H9 (cell line): ENCODE measurements around the gene FCRL5. TPM values are rescaled to one million over a fixed set of nuclear protein-coding genes. Genes with fewer than 3 reads are reported as not detected.

Source experiments
- DNase-seq: peaks from one replicate; pipeline ENCODE4 v3.0.0-alpha.2; 2017
- H2AFZ ChIP-seq: one replicate; pipeline ENCODE4 v1.6.1; 2013; ENCODE audit warnings: mild to moderate bottlenecking, low read length, control low read depth, moderate library complexity
- H2AK5ac ChIP-seq: 2 replicates; pipeline ENCODE4 v1.6.1; 2013; ENCODE audit warnings: low read length, control low read depth, mixed read lengths; ENCODE audit not compliant: insufficient read length
- H2BK120ac ChIP-seq: one replicate; pipeline ENCODE4 v1.6.1; 2013; ENCODE audit warnings: low read depth, mild to moderate bottlenecking, low read length, control low read depth, inconsistent platforms; ENCODE audit not compliant: poor library complexity, severe bottlenecking
- H2BK12ac ChIP-seq: 2 replicates; pipeline ENCODE4 v1.6.1; 2013; ENCODE audit warnings: low read length, control low read depth, mixed read lengths, low read depth; ENCODE audit not compliant: insufficient read length
- H2BK15ac ChIP-seq: 2 replicates; pipeline ENCODE4 v1.6.1; 2013; ENCODE audit warnings: low read depth, low read length, control low read depth
- H2BK20ac ChIP-seq: one replicate; pipeline ENCODE4 v1.6.1; 2013; ENCODE audit warnings: low read depth, mild to moderate bottlenecking, low read length, control low read depth, inconsistent platforms; ENCODE audit not compliant: poor library complexity, severe bottlenecking
- H2BK5ac ChIP-seq: 2 replicates; pipeline ENCODE4 v1.6.1; 2013; ENCODE audit warnings: low read length, control low read depth, mixed read lengths; ENCODE audit not compliant: insufficient read length
- H3K14ac ChIP-seq: 2 replicates; pipeline ENCODE4 v1.6.1; 2013; ENCODE audit warnings: low read length, control low read depth; ENCODE audit not compliant: insufficient read depth
- H3K18ac ChIP-seq: 2 replicates; pipeline ENCODE4 v1.6.1; 2013; ENCODE audit warnings: low read depth, mild to moderate bottlenecking, mixed read lengths, low read length, control low read depth; ENCODE audit not compliant: insufficient read length
- H3K23ac ChIP-seq: 2 replicates; pipeline ENCODE4 v1.6.1; 2013; ENCODE audit warnings: low read length, control low read depth, mixed read lengths, low read depth; ENCODE audit not compliant: insufficient read length
- H3K23me2 ChIP-seq: 2 replicates; pipeline ENCODE4 v1.6.1; 2013; ENCODE audit warnings: low read depth, mild to moderate bottlenecking, mixed read lengths, low read length, control low read depth; ENCODE audit not compliant: insufficient read length, poor library complexity, severe bottlenecking
- H3K27ac ChIP-seq: 2 replicates; pipeline ENCODE4 v1.5.1; 2013; ENCODE audit warnings: low read length, control low read depth, mixed read lengths, low read depth; ENCODE audit not compliant: insufficient read length
- H3K27me3 ChIP-seq: 2 replicates; pipeline ENCODE4 v1.6.1; 2013; ENCODE audit warnings: low read length, control low read depth, inconsistent platforms; ENCODE audit not compliant: insufficient read depth
- H3K4ac ChIP-seq: 2 replicates; pipeline ENCODE4 v1.6.1; 2013; ENCODE audit warnings: low read depth, mild to moderate bottlenecking, control low read depth, inconsistent platforms, low read length, moderate library complexity
- H3K4me1 ChIP-seq: 2 replicates; pipeline ENCODE4 v1.6.1; 2013; ENCODE audit warnings: low read length, control low read depth, inconsistent platforms; ENCODE audit not compliant: insufficient read depth
- H3K4me2 ChIP-seq: 2 replicates; pipeline ENCODE4 v1.6.1; 2013; ENCODE audit warnings: low read length, control low read depth, mixed read lengths; ENCODE audit not compliant: insufficient read length, insufficient read depth
- H3K56ac ChIP-seq: 2 replicates; pipeline ENCODE4 v1.6.1; 2013; ENCODE audit warnings: low read depth, mild to moderate bottlenecking, mixed read lengths, low read length, control low read depth; ENCODE audit not compliant: insufficient read length
- H3K79me1 ChIP-seq: 2 replicates; pipeline ENCODE4 v1.6.1; 2013; ENCODE audit warnings: low read depth, mild to moderate bottlenecking, moderate library complexity, low read length, control low read depth, inconsistent platforms; ENCODE audit not compliant: insufficient read depth, poor library complexity, severe bottlenecking
- H3K79me2 ChIP-seq: 2 replicates; pipeline ENCODE4 v1.6.1; 2013; ENCODE audit warnings: low read length, control low read depth, inconsistent platforms; ENCODE audit not compliant: insufficient read depth
- H3K9ac ChIP-seq: 2 replicates; pipeline ENCODE4 v1.6.1; 2013; ENCODE audit warnings: low read length, control low read depth, mixed read lengths; ENCODE audit not compliant: insufficient read length; ENCODE audit errors: extremely low read depth
- H3K9me3 ChIP-seq: one replicate; pipeline ENCODE4 v1.6.1; 2013; ENCODE audit warnings: low read depth, low read length, inconsistent platforms; ENCODE audit not compliant: control insufficient read depth
- H3T11ph ChIP-seq: one replicate; pipeline ENCODE4 v1.6.1; 2013; ENCODE audit warnings: mild to moderate bottlenecking, low read length, control low read depth, inconsistent platforms
- H4K20me1 ChIP-seq: one replicate; pipeline ENCODE4 v1.6.1; 2013; ENCODE audit not compliant: control insufficient read depth, insufficient read length, insufficient read depth
- H4K5ac ChIP-seq: 2 replicates; pipeline ENCODE4 v1.6.1; 2013; ENCODE audit warnings: low read depth, mild to moderate bottlenecking, mixed read lengths, low read length, control low read depth; ENCODE audit not compliant: insufficient read length
- H4K8ac ChIP-seq: replicated peaks from 2 replicates; pipeline ENCODE4 v1.6.1; 2013; ENCODE audit warnings: low read length, control low read depth, mixed read lengths, low read depth; ENCODE audit not compliant: insufficient read length
- H4K91ac ChIP-seq: 2 replicates; pipeline ENCODE4 v1.6.1; 2013; ENCODE audit warnings: low read depth, mild to moderate bottlenecking, moderate library complexity, mixed read lengths, low read length, control low read depth; ENCODE audit not compliant: insufficient read length
- H3K27ac Mint-ChIP-seq, 3 experiments: 2 replicates in 2 of 3; 3 replicates in 1 of 3; pipeline ENCODE4 v1.8.0; 2020 to 2021; ENCODE audit warnings: mixed read lengths in 3 of 3, mild to moderate bottlenecking in 1 of 3, moderate library complexity in 1 of 3
- H3K27me3 Mint-ChIP-seq: 2 replicates; pipeline ENCODE4 v1.8.0; 2021; ENCODE audit warnings: low read depth, mild to moderate bottlenecking, moderate library complexity, mixed read lengths
- H3K36me3 Mint-ChIP-seq, 3 experiments: 2 replicates in 2 of 3; 3 replicates in 1 of 3; pipeline ENCODE4 v1.8.0; 2020 to 2021; ENCODE audit warnings: low read depth in 3 of 3, mixed read lengths in 3 of 3; ENCODE audit not compliant: insufficient read depth in 1 of 3
- H3K4me1 Mint-ChIP-seq, 2 experiments: 2 replicates each; pipeline ENCODE4 v1.8.0; 2020; ENCODE audit warnings: mixed read lengths in 2 of 2
- H3K4me3 Mint-ChIP-seq, 2 experiments: 2 replicates in 1 of 2; 3 replicates in 1 of 2; pipeline ENCODE4 v1.8.0; 2020 to 2021; ENCODE audit warnings: mild to moderate bottlenecking in 2 of 2, mixed read lengths in 2 of 2, moderate library complexity in 1 of 2
- H3K9me3 Mint-ChIP-seq, 2 experiments: 2 replicates in 1 of 2; 3 replicates in 1 of 2; pipeline ENCODE4 v1.8.0; 2020; ENCODE audit warnings: mild to moderate bottlenecking in 2 of 2, mixed read lengths in 2 of 2, moderate library complexity in 1 of 2
- WGBS: extraction: QIAGEN DNeasy Blood & Tissue Kit; methylation state at CpG from one replicate; pipeline ENCODE4 v1.1.7; 2013; ENCODE audit warnings: missing lambda C conversion rate, low lambda C conversion rate, mixed read lengths; ENCODE audit not compliant: insufficient read length; ENCODE audit errors: extremely low coverage; 5-methylcytosine and 5-hydroxymethylcytosine counted together
- total RNA-seq: library from RNA; stranded (reverse); gene quantifications from 2 replicates; pipeline ENCODE4 v1.2.1, GENCODE V29; 2021
- TF ChIP-seq, protein P1 (sequence below): fragments of 200-600 bp; sonication (generic); conservative IDR thresholded peaks from 3 replicates; pipeline ENCODE4 v1.8.0; 2021; ENCODE audit warnings: antibody characterized with exemption, mild to moderate bottlenecking

FCRL5 gene
- total RNA-seq, 1 experiment from 2014 or later: 0.98 TPM

- no CpG with 5 or more reads among the region's 2 CpGs for WGBS
- DNase-seq: no peak
- Histone ChIP-seq H4K20me1 (no peaks in the 10 kb centered on the region), H2BK120ac (no peak within 1 kb of the TSS), H2BK20ac (no peak within 1 kb of the TSS), H3K79me1 (no peaks in the 10 kb centered on the region), H3K9me3 (no peaks in the 10 kb centered on the region), H3K79me2 (no peaks in the 10 kb centered on the region), H4K5ac (no peak within 1 kb of the TSS), H3K23me2 (no peaks in the 10 kb centered on the region), H3K9ac (no peak within 1 kb of the TSS), H3K27me3 (no peaks in the 10 kb centered on the region), H2BK12ac (no peak within 1 kb of the TSS), H2BK5ac (no peak within 1 kb of the TSS), H3K27ac (no peak within 1 kb of the TSS), H3K4me2 (no peak within 1 kb of the TSS), H3K56ac (no peak within 1 kb of the TSS), H3K14ac (no peak within 1 kb of the TSS), H2AFZ (no peak within 1 kb of the TSS), H3K4me1 (no peaks in the 10 kb centered on the region), H4K91ac (no peak within 1 kb of the TSS), H3K23ac (no peak within 1 kb of the TSS), H4K8ac (no peak within 1 kb of the TSS), H2AK5ac (no peak within 1 kb of the TSS), H3K4ac (no peak within 1 kb of the TSS), H2BK15ac (no peak within 1 kb of the TSS), H3K18ac (no peak within 1 kb of the TSS), H3T11ph (no peak within 1 kb of the TSS)
- H3K27ac Mint-ChIP-seq: no peak within 1 kb of the TSS
- no peak within 1 kb of the TSS for H3K4me3 Mint-ChIP-seq
- no peaks in the 10 kb centered on the region for H3K9me3 Mint-ChIP-seq
- TF ChIP-seq, protein P1, sequence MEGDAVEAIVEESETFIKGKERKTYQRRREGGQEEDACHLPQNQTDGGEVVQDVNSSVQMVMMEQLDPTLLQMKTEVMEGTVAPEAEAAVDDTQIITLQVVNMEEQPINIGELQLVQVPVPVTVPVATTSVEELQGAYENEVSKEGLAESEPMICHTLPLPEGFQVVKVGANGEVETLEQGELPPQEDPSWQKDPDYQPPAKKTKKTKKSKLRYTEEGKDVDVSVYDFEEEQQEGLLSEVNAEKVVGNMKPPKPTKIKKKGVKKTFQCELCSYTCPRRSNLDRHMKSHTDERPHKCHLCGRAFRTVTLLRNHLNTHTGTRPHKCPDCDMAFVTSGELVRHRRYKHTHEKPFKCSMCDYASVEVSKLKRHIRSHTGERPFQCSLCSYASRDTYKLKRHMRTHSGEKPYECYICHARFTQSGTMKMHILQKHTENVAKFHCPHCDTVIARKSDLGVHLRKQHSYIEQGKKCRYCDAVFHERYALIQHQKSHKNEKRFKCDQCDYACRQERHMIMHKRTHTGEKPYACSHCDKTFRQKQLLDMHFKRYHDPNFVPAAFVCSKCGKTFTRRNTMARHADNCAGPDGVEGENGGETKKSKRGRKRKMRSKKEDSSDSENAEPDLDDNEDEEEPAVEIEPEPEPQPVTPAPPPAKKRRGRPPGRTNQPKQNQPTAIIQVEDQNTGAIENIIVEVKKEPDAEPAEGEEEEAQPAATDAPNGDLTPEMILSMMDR: no peak
- no peaks in the 10 kb centered on the region for H3K27me3 Mint-ChIP-seq
- H3K4me1 Mint-ChIP-seq: no peaks in the 10 kb centered on the region
- H3K36me3 Mint-ChIP-seq: no peaks in the 10 kb centered on the region
Measured at GRCh38 chr1:157597959-157598667, 45.8 kb upstream of the FCRL5 start, which contains the start of gene FCRL4. FCRL4 (minus strand) TSS chr1:157598085; CDS start chr1:157597944, 141 bp downstream.
